Measurements from ENCODE around the gene NATD1. TPM values are rescaled to one million over a fixed set of nuclear protein-coding genes. Genes with fewer than 3 reads are reported as not detected.

Gene NATD1
- total RNA-seq, 2 donors from 2014 or later, result 4.9 to 8.4 TPM

GRCh38 chr17:21217346-21217745 lies 35.9 kb downstream of the NATD1 start:
- no peak for ATAC-seq
- H3K27me3 Mint-ChIP-seq, result no peaks in the 10 kb centered on the region
- H3K9me3 ChIP-seq (ENCODE audit: control insufficient read depth, low read length, poor library complexity, severe bottlenecking), result no peaks in the 10 kb centered on the region
- H3K36me3 Mint-ChIP-seq (ENCODE audit: low read depth), result peaks cover 4% of the 10 kb centered on the region
- no peak for DNase-seq
- H3K27ac Mint-ChIP-seq, result no peak overlapping the region
- H3K4me1 Mint-ChIP-seq, result peaks cover 20% of the 10 kb centered on the region
- no peak overlapping the region for H3K4me3 Mint-ChIP-seq

DNA sequence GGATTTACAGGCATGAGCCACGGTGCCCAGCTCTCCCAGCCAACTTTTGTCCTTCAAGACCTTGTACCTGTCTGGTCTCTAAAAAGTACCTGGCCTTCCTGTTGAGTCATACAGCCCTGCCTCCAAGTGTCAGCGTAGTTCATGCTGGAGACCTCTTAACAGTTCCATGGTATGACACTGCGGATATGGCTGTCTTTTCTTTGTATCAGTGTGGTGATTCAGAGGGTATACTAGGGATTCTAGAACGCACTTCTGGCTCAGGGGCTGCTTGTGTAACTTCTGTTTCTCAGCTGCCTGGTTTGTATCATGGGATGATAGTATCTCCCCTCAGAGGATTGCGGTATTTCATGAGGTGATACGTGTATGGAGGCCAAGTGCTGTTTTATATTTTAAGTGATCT lies 37.3 kb downstream of the NATD1 start:
- H3K9me3 ChIP-seq (ENCODE audit: control insufficient read depth, low read length, poor library complexity, severe bottlenecking), result no peaks in the 10 kb centered on the region
- peak overlapping the region; percentile 94 for H3K4me3 Mint-ChIP-seq
- no peak for DNase-seq
- H3K36me3 Mint-ChIP-seq (ENCODE audit: low read depth), result peaks cover 2% of the 10 kb centered on the region
- H3K27ac Mint-ChIP-seq, result no peak overlapping the region
- peaks cover 28% of the 10 kb centered on the region for H3K4me1 Mint-ChIP-seq
- ATAC-seq, result no peak
- no peaks in the 10 kb centered on the region for H3K27me3 Mint-ChIP-seq

GRCh38 chr17:21214777-21215541 lies 38.3 kb downstream of the NATD1 start:
- DNase-seq, result no peak
- Mint-ChIP-seq H3K27ac (peak overlapping the region; percentile 88), H3K27me3 (no peaks in the 10 kb centered on the region), H3K36me3 (ENCODE audit: low read depth) (peaks cover 2% of the 10 kb centered on the region), H3K4me1 (peaks cover 35% of the 10 kb centered on the region), H3K4me3 (peak overlapping the region; percentile 94)
- peak; percentile 0 for ATAC-seq
- H3K9me3 ChIP-seq (ENCODE audit: control insufficient read depth, low read length, poor library complexity, severe bottlenecking), result no peaks in the 10 kb centered on the region

DNA sequence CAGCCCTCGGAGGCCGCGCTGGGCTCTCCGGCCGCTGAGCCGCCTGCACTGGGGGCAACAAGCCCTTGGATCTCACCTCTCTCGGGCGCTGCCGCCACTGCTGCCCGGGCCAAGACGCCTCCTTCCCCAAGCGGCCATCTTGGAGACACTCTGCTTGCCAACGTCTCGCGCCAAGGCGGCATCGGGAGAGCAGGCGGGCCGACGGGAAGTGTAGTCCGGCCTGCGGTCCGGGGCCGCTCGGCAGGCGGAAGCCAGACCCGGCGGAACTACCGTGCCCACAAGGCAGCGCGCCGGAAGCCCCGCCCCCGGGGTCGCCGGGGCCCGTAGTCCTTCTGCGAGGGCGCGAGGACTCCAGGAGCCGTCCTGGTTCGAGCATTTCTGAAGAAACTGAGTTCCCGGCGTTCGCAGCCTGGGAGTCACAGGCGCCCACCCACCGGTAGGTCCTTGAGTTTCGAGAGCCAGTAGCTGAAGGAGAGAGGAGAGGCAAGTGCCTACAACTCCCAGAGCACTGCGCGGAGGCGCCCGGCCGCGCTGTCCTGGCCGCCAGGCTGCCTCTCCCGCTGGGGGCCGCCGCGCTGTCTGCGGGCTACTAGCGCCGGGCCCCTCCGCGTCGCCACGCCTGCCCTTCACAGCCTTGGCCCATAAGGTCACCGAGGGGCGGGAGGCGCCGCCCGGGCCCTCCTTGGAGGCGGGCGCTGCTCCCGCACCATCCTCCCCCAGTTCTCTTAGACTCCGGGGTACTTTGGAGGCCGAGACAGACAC lies 39.0 kb downstream of the NATD1 start, which contains the start of gene TMEM11:
TMEM11 (minus strand) TSS at position 147 of the 762 bp plus-strand sequence; CDS start at position 138, 9 bp downstream.
- no peaks in the 10 kb centered on the region for H3K9me3 ChIP-seq (ENCODE audit: control insufficient read depth, low read length, poor library complexity, severe bottlenecking)
- peak; percentile 93 to 96 (median 94) for DNase-seq
- peaks cover 35% of the 10 kb centered on the region for H3K4me1 Mint-ChIP-seq
- H3K36me3 Mint-ChIP-seq (ENCODE audit: low read depth), result peaks cover 2% of the 10 kb centered on the region
- peak within 1 kb of the TSS; percentile 94 for H3K4me3 Mint-ChIP-seq
- H3K27me3 Mint-ChIP-seq, result no peaks in the 10 kb centered on the region
- peak; percentile 96 for ATAC-seq
- peak within 1 kb of the TSS; percentile 88 for H3K27ac Mint-ChIP-seq

DNA sequence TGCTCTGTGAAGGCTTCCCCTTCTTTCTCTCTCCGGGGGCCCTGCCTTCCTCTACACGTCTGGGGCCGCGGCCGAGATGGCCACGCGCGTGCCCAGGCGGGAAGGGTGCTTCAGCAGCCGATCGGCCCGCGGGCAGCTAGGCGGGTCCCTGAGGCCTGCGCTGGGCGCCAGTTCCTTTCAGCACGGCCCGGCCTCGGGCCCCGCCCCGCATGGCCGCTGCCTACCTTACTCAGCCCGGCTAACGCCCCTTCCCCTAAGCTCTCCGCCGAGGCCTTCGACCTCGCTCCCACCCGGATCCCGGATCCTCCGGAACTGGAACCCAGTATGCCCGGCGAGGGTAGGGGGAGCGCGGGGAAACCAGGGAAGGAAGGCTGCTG lies 39.6 kb downstream of the NATD1 start:
- peak; percentile 5 for ATAC-seq
- no peaks in the 10 kb centered on the region for H3K9me3 ChIP-seq (ENCODE audit: control insufficient read depth, low read length, poor library complexity, severe bottlenecking)
- DNase-seq, result peak; percentile 7 to 32 (median 24)
- Mint-ChIP-seq H3K36me3 (ENCODE audit: low read depth) (peaks cover 2% of the 10 kb centered on the region), H3K4me1 (peaks cover 33% of the 10 kb centered on the region), H3K27ac (peak overlapping the region; percentile 88), H3K4me3 (peak overlapping the region; percentile 94), H3K27me3 (no peaks in the 10 kb centered on the region)

DNA sequence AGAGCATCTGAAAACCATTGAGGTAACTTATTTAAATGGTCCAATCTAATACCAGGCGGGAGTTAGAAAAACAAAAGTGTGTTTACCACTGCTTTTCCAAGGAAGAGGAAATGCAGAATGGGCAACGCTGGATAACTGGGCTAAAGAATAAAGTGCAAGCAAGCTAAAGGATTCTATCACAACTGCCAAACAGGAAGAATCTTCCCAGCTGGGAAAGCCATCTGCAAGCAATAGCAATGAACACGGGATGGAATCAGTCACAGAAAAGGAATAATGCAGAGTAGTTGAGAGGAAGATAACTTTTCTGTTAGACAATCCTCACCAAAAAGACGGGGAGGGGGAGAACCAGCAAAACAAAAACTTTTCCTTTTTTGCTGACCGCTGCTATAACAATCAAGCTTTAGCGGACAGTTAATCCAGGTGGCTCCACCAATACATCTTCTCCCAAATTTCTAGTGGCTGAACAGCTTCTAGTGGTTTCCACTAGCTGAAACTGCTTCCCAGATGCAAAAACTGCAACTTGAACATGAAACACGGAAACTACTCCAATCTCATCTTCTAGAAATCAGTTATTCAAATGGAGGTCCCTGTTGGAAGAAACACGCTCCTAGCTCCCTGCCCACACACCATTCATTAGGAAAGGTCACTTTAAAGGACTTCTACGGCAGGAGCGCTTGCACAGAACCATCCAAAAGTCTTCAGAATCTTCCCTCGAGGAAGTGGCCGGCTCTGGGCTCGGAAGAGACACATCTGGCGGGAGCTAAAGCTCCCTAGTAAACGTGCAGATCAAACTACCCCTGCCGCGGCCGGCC lies 40.2 kb downstream of the NATD1 start:
- Mint-ChIP-seq H3K4me1 (peaks cover 33% of the 10 kb centered on the region), H3K27ac (peak overlapping the region; percentile 88), H3K36me3 (ENCODE audit: low read depth) (peaks cover 2% of the 10 kb centered on the region), H3K27me3 (no peaks in the 10 kb centered on the region), H3K4me3 (peak overlapping the region; percentile 94)
- H3K9me3 ChIP-seq (ENCODE audit: control insufficient read depth, low read length, poor library complexity, severe bottlenecking), result no peaks in the 10 kb centered on the region
- ATAC-seq (no peak), DNase-seq (no peak)

GRCh38 chr17:21211825-21212479 lies 41.3 kb downstream of the NATD1 start:
- peak overlapping the region; percentile 94 for H3K4me3 Mint-ChIP-seq
- ATAC-seq (no peak), DNase-seq (no peak)
- peaks cover 2% of the 10 kb centered on the region for H3K36me3 Mint-ChIP-seq (ENCODE audit: low read depth)
- H3K27me3 Mint-ChIP-seq, result no peaks in the 10 kb centered on the region
- no peaks in the 10 kb centered on the region for H3K9me3 ChIP-seq (ENCODE audit: control insufficient read depth, low read length, poor library complexity, severe bottlenecking)
- H3K27ac Mint-ChIP-seq, result peak overlapping the region; percentile 88
- H3K4me1 Mint-ChIP-seq, result peaks cover 33% of the 10 kb centered on the region

DNA sequence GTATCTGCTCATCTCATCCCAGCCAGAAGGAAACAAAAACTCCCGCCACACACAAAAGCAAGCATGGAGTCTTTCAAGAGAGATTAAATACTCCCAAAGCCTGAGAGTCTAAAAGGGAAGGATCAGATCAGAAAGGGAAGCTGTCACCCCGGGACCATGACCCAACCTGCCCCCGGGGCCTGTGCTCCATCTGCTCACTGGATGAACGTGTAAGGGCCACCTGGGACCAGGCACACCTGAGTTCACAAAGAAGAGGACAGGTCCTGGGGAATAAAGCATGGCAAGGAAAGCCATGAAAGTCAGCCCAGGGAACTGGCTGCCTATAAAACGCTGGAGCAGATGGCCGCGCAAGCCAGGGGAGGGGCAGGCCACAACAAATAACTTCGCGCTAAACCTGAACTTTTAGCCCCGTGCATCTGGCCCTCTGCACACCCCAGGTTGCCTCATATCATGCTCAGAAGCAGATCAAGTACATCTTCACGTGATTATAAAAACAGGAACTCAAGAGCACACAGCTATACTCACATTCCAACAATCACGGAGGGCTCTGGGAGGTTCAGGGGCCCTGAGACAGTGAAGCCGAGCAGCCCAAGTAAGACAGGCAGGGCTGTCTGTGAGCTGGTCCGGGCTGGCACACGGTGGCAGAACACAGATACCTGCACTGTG lies 42.7 kb downstream of the NATD1 start:
- H3K4me3 Mint-ChIP-seq, result peak overlapping the region; percentile 25
- DNase-seq, result no peak

DNA sequence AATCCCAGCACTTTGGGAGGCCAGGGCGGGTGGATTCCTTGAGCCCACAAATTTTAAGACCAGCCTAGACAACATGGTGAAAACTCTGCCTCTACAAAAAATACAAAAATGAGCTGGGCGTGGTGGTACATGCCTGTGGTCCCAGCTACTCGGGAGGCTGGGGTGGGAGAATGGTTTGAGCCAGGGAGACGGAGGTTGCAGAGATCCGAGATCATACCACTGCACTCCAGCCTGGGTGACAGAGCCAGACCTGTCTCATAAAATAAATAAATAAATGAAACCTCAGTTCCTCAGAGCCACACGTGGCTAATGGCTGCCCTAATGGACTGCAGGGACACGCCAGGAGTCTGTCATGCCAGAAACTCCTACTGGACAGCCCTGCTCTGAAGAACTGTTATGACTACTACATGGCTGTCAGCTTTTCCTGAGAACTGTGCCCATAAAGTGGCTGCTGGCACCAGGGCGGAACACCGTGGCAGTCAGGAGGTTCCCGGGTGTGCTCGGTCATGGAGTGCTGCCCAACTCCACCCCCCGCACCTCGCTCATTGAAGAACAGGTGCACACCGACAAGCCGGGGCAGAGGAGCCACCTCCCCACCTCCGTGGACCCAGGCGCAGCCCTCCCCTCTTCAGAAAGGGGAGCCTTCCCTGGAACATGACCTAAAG lies 43.6 kb downstream of the NATD1 start:
- no peaks in the 10 kb centered on the region for H3K9me3 ChIP-seq (ENCODE audit: control insufficient read depth, low read length, poor library complexity, severe bottlenecking)
- DNase-seq (no peak), ATAC-seq (no peak)
- Mint-ChIP-seq H3K27me3 (no peaks in the 10 kb centered on the region), H3K4me1 (peaks cover 30% of the 10 kb centered on the region), H3K4me3 (no peak overlapping the region), H3K36me3 (ENCODE audit: low read depth) (peaks cover 2% of the 10 kb centered on the region), H3K27ac (no peak overlapping the region)

More for the DNA sequence above, 42.7 kb downstream of the NATD1 start:
- Mint-ChIP-seq H3K4me1 (peaks cover 32% of the 10 kb centered on the region), H3K27me3 (no peaks in the 10 kb centered on the region), H3K36me3 (ENCODE audit: low read depth) (peaks cover 2% of the 10 kb centered on the region), H3K27ac (peak overlapping the region; percentile 14)
- no peak for ATAC-seq
- H3K9me3 ChIP-seq (ENCODE audit: control insufficient read depth, low read length, poor library complexity, severe bottlenecking), result no peaks in the 10 kb centered on the region

GRCh38 chr17:21208352-21208751 lies 44.9 kb downstream of the NATD1 start:
- no peaks in the 10 kb centered on the region for H3K9me3 ChIP-seq (ENCODE audit: control insufficient read depth, low read length, poor library complexity, severe bottlenecking)
- DNase-seq (no peak), ATAC-seq (no peak)
- Mint-ChIP-seq H3K4me1 (peaks cover 34% of the 10 kb centered on the region), H3K36me3 (ENCODE audit: low read depth) (no peaks in the 10 kb centered on the region), H3K27ac (no peak overlapping the region), H3K27me3 (no peaks in the 10 kb centered on the region), H3K4me3 (no peak overlapping the region)

- DNase-seq (no peak), ATAC-seq (no peak)
- H3K4me1 Mint-ChIP-seq, result peaks cover 24% of the 10 kb centered on the region
- peak overlapping the region; percentile 29 for H3K27ac Mint-ChIP-seq
- H3K9me3 ChIP-seq (ENCODE audit: control insufficient read depth, low read length, poor library complexity, severe bottlenecking), result no peaks in the 10 kb centered on the region
- no peaks in the 10 kb centered on the region for H3K36me3 Mint-ChIP-seq (ENCODE audit: low read depth)
- H3K27me3 Mint-ChIP-seq, result no peaks in the 10 kb centered on the region
- H3K4me3 Mint-ChIP-seq, result no peak overlapping the region
Observed at GRCh38 chr17:21204935-21205334, 48.3 kb downstream of the NATD1 start.

DNA sequence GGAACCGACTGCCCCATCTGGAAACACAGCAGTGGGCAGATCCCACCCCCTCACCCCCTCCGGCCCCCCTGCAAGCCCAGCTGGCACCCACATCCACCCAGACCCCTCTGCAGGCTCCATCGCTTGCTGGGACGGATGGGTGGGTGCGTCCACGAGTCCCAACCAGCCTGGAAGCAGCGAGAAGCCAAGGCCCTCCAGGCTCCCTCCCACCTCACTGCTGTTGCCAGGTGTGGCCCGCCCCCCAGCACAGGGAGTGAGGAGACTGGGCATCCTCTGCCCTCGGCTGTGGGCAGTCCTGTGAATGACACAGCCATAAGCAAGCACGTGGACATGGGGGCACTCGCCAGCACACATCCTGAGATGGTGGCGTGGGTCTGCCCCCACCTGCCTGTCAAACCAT lies 50.7 kb downstream of the NATD1 start:
- Mint-ChIP-seq H3K4me1 (peaks cover 29% of the 10 kb centered on the region), H3K4me3 (no peak overlapping the region), H3K36me3 (ENCODE audit: low read depth) (peaks cover 2% of the 10 kb centered on the region), H3K27me3 (no peaks in the 10 kb centered on the region), H3K27ac (no peak overlapping the region)
- no peak for DNase-seq
- ATAC-seq, result no peak
- H3K9me3 ChIP-seq (ENCODE audit: control insufficient read depth, low read length, poor library complexity, severe bottlenecking), result no peaks in the 10 kb centered on the region
